ENCODE data around the gene SLC34A2.
"Not testable (repeated sequence)": the region's sequence is repeated elsewhere in the genome, so short reads cannot be mapped to it uniquely, and the experiment has no call there.

The SLC34A2 gene

DNA sequence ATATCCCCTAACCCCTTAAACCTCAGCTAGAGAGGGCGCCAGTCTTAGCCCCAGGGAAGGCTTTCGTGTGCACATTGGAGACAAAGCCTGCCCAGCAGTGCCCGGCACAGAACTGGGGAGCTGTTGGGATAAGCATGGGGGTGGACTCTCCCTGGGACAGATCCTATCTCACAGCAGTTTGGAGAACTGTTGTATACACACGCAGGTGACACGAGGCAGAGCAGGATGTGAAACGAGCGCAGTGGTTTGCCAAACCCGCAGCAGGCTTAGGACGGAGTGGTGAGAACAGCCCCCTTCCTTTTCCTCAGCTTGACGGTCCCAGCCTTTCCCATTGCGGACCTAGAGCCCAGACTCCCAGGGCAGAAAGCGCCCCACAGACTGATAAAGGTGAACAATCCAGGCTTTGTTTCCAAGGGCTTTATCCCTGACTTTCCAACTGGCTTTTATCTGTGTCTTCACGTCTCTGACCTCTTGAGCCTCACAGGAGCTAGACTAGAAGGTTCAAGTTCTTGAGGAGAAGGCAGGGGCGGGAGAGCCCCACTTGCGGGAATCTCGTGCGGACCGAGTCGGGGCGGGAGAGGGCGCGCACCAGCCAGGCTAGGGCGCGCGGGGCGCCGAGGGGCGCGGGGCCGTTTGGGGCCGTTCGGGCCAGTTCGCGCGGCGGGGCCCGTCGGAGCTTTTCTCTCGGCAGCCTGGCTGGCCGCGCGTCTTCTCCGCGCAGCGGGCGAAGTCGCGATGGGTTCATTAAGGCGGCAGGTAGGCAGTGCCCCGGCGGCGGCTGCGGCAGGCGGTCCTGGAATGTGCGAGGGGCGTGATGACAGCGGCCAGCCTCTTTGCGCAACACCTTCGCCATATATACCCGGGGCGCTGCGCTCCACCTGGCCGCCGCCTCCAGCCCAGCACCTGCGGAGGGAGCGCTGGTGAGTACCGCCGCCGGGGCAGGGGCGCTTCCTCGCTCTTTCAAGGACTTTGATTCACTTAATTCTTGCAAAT is at the start of gene SLC34A2:
TSS of gene SLC34A2 (plus strand) at position 881 of the 993 bp plus-strand sequence. CDS start 6,650 bp downstream, outside the sequence.
- no peak for DNase-seq (ENCODE audit: low read depth)
- no peak within 1 kb of the TSS for H3K4me3 ChIP-seq (ENCODE audit: low read depth, low read length)
- no peak for TF ChIP-seq CTCF (IDR thresholded peaks at IDR 0.05; ENCODE audit: control insufficient read depth, extremely low read depth, insufficient read depth)

DNA sequence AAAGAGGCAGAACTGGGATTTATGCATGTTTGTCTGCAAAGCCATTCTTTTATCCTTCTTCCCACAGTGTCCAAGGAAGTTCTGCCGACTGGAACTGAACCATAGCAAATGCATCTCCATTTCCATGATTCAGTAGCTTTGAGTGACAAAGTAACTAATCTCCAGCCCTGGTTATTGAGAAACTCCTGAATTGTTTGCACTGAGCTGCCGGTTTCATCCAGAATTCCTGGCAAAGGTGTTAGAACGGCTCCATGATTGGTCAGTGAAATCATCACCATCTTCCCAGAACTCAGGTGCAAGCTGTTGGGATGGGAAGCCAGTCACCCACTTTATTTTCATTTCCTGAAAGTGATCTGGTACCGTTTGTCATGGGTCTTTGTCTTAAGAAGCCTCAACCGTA is 47.0 kb upstream of the SLC34A2 start:
- no peak for DNase-seq (ENCODE audit: low read depth)
- no peak overlapping the region for H3K4me3 ChIP-seq (ENCODE audit: low read depth, low read length)
- TF ChIP-seq CTCF (IDR thresholded peaks at IDR 0.05; ENCODE audit: control insufficient read depth, extremely low read depth, insufficient read depth), result no peak

DNA sequence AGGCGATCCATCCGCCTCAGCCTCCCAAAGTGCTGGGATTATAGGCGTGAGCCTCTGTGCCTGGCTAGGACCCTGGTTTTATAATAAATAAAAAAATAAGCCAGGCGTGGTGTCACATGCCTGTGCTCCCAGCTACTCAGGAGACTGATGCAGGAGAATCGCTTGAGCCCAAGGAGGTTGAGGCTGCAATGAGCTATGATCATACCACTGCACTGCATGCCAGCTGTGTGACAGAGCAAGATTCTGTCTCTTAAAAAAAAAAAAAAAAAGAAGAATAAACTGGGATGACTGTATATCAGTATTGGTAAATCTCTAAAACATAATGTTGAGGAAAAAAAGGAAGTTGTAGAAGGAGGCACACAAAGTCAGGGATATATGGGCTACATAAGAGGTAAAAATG is 45.7 kb upstream of the SLC34A2 start:
- no peak for TF ChIP-seq CTCF (IDR thresholded peaks at IDR 0.05; ENCODE audit: control insufficient read depth, extremely low read depth, insufficient read depth)
- H3K4me3 ChIP-seq (ENCODE audit: low read depth, low read length), result no peak overlapping the region
- no peak for DNase-seq (ENCODE audit: low read depth)

- DNase-seq (ENCODE audit: low read depth); H3K4me3 ChIP-seq (ENCODE audit: low read depth, low read length): not testable (repeated sequence)
Measured at GRCh38 chr4:25613613-25614012, 42.0 kb upstream of the SLC34A2 start.

DNA sequence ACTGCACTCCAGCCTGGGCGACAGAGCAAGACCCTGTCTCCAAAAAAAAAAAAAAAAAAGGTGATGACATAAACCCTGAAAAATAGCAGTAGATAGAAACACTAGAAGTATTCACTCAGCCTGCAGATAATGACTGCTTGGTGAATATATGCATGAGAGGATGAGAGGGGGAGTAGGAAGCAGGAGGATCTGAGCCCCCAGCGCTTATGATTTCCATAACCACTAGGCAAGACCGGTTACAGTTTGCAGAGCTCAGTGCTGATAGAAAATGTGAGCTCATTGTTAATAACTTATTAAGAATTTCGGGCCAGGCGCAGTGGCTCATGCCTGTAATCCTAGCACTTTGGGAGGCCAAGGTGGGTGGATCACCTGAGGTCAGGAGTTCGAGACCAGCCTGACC is 40.8 kb upstream of the SLC34A2 start:
- no peak for DNase-seq (ENCODE audit: low read depth)
- H3K4me3 ChIP-seq (ENCODE audit: low read depth, low read length), result no peak overlapping the region
- TF ChIP-seq CTCF (IDR thresholded peaks at IDR 0.05; ENCODE audit: control insufficient read depth, extremely low read depth, insufficient read depth), result no peak

GRCh38 chr4:25621027-25621930 is 34.4 kb upstream of the SLC34A2 start:
- TF ChIP-seq CTCF (IDR thresholded peaks at IDR 0.05; ENCODE audit: control insufficient read depth, extremely low read depth, insufficient read depth), result no peak
- DNase-seq (ENCODE audit: low read depth), result no peak

GRCh38 chr4:25624616-25625015 is 31.0 kb upstream of the SLC34A2 start:
- TF ChIP-seq CTCF (IDR thresholded peaks at IDR 0.05; ENCODE audit: control insufficient read depth, extremely low read depth, insufficient read depth), result no peak
- H3K4me3 ChIP-seq (ENCODE audit: low read depth, low read length), result no peak overlapping the region
- no peak for DNase-seq (ENCODE audit: low read depth)

More at GRCh38 chr4:25621027-25621930, 34.4 kb upstream of the SLC34A2 start:
- no peak overlapping the region for H3K4me3 ChIP-seq (ENCODE audit: low read depth, low read length)
